ENCODE data around the gene TBC1D10B. TPM values are rescaled to one million over a fixed set of nuclear protein-coding genes. Genes with fewer than 3 reads are reported as not detected.

The TBC1D10B gene
- total and polyA plus RNA-seq, 9 of the 15 experiments (the other 6 are each of a cell fraction or from before 2014, with no cell fraction given): 2.2 to 55.4 (median 17.5) TPM

- TF ChIP-seq ZFX (CRISPR knock-in tag; IDR thresholded peaks at IDR 0.05) (peak; percentile 77), SRF (CRISPR knock-in tag; IDR thresholded peaks at IDR 0.05) (no peak), ZNF408 (CRISPR knock-in tag; IDR thresholded peaks at IDR 0.05; ENCODE audit: low read depth) (no peak), CHAMP1 (IDR thresholded peaks at IDR 0.05) (no peak), TAF1 (IDR thresholded peaks at IDR 0.05; ENCODE audit: control insufficient read depth, extremely low read depth, insufficient read depth, low read length, severe bottlenecking) (peak; percentile 89), CBX2 (IDR thresholded peaks at IDR 0.05; ENCODE audit: insufficient read depth, low read length, poor library complexity, severe bottlenecking) (no peak), ZNF175 (CRISPR knock-in tag; IDR thresholded peaks at IDR 0.05; ENCODE audit: low read depth) (peak; percentile 68), CUX1 (CRISPR knock-in tag; IDR thresholded peaks at IDR 0.05) (no peak), ARID1B (IDR thresholded peaks at IDR 0.05) (peak; percentile 49), PBX2 (CRISPR knock-in tag; IDR thresholded peaks at IDR 0.05; ENCODE audit: low read depth) (no peak), PBX2 (tag; conservative IDR thresholded peaks at IDR 0.05; ENCODE audit: low read depth) (peak; percentile 44; the same call in 1 of the 2 replicates), TBP (optimal IDR thresholded peaks at IDR 0.05; ENCODE audit: low read depth, low read length) (peak; percentile 79), CBX3 (IDR thresholded peaks at IDR 0.05; ENCODE audit: borderline replicate concordance in 1 of 2, low read length in 2 of 2) (peak in 1 of 2 experiments; percentile 82; a peak in 2 of 3 replicates), WHSC1 (IDR thresholded peaks at IDR 0.05; ENCODE audit: low read length) (no peak), NR2C1 (IDR thresholded peaks at IDR 0.05) (peak; percentile 98), NR2C1 (tag; IDR thresholded peaks at IDR 0.05) (peak; percentile 99), FOXJ3 (CRISPR knock-in tag; IDR thresholded peaks at IDR 0.05) (no peak)
Measured at GRCh38 chr16:30355144-30355953, 14.9 kb downstream of the TBC1D10B start, which contains the start of gene CD2BP2 (continued).

All from K562 (cell line).